K562 (cell line): ENCODE measurements around the gene AGPAT4. TPM values are rescaled to one million over a fixed set of nuclear protein-coding genes. Genes with fewer than 3 reads are reported as not detected.

Experiments
- ATAC-seq: fragments of 200-7000 bp; cut with Tn5 transposase; 3 replicates; pipeline ENCODE4 v1.9.1; 2020; ENCODE audit warnings: moderate library complexity
- BruUV-seq: library from RNA; stranded (reverse); fragments of 400-500 nt; replicated peaks from 2 replicates; lab custom pipeline; 2021; lab: Mats Ljungman, UMichigan
- CTCF ChIA-PET: fragments of 300-600 bp; formaldehyde crosslinking; extraction: SDS; loops from one replicate; lab custom pipeline; 2021; ENCODE audit warnings: low intra/inter-chr PET ratio; lab: Yijun Ruan, JAX
- POLR2A ChIA-PET: fragments of 300-600, 350-650 bp; sonication (Branson Sonifier 250); formaldehyde crosslinking; extraction: SDS; loops from one replicate; lab custom pipeline; 2021; ENCODE audit warnings: antibody characterized with exemption, inconsistent platforms; lab: Yijun Ruan, JAX
- DNase-seq, 4 experiments: peaks; one replicate each; pipeline versions ENCODE4 v3.0.0 to v3.0.0-alpha.2; 2011 to 2018; ENCODE audit warnings: low spot score in 3 of 4, mixed read lengths in 3 of 4; ENCODE audit errors: extremely low read depth in 1 of 4
- FAIRE-seq: peaks from 2 replicates; lab custom pipeline; 2011; peaks lifted over from hg19 to GRCh38; lab: Jason Lieb, UNC
- H2AFZ ChIP-seq: 2 replicates; pipeline ENCODE4 v1.6.0; 2011; ENCODE audit warnings: low read depth, low read length, control low read depth, inconsistent platforms
- H3K27ac ChIP-seq: fragments of 200-600 bp; 3 replicates; pipeline ENCODE4 v1.8.0; 2011; ENCODE audit warnings: low read depth, mild to moderate bottlenecking, control low read depth, inconsistent platforms, low read length, moderate library complexity, mixed read lengths; ENCODE audit errors: extremely low read depth
- H3K27me3 ChIP-seq, 2 experiments: fragments of 300-600 bp in 1 of 2; 2 replicates in 1 of 2; 3 replicates in 1 of 2; pipeline versions ENCODE4 v1.6.0 to v1.8.0; 2011; ENCODE audit warnings: inconsistent platforms in 2 of 2, low read length in 2 of 2, mild to moderate bottlenecking in 1 of 2, mixed read lengths in 1 of 2, moderate library complexity in 1 of 2; ENCODE audit not compliant: control insufficient read depth in 2 of 2, insufficient read depth in 2 of 2
- H3K36me3 ChIP-seq: fragments of 300-600 bp; 3 replicates; pipeline ENCODE4 v1.8.0; 2011; ENCODE audit warnings: mild to moderate bottlenecking, low read length, inconsistent platforms; ENCODE audit not compliant: control insufficient read depth, insufficient read depth
- H3K4me1 ChIP-seq, 2 experiments: fragments of 200-600 bp in 1 of 2; replicated peaks in 1 of 2; 2 replicates in 1 of 2; 3 replicates in 1 of 2; pipeline versions ENCODE4 v1.5.1 to v1.8.0; 2011; ENCODE audit warnings: inconsistent platforms in 2 of 2, low read length in 2 of 2, mild to moderate bottlenecking in 1 of 2, mixed read lengths in 1 of 2, moderate library complexity in 1 of 2; ENCODE audit not compliant: control insufficient read depth in 2 of 2, insufficient read depth in 2 of 2
- H3K4me2 ChIP-seq: 2 replicates; pipeline ENCODE4 v1.6.1; 2011; ENCODE audit warnings: low read length, control low read depth, inconsistent platforms, mixed read lengths; ENCODE audit not compliant: insufficient read depth
- H3K4me3 ChIP-seq: fragments of 200-600 bp; sonication (generic), shearing (Covaris generic); 2 replicates; pipeline ENCODE4 v1.5.1; 2016; ENCODE audit warnings: control low read depth, inconsistent platforms
- H3K79me2 ChIP-seq: fragments of 200-600 bp; 3 replicates; pipeline ENCODE4 v1.8.0; 2011; ENCODE audit warnings: low read length, inconsistent platforms; ENCODE audit not compliant: control insufficient read depth, insufficient read depth
- H3K9ac ChIP-seq, 2 experiments: 2 replicates each; pipeline versions ENCODE4 v1.6.0 to v1.6.1; 2011; ENCODE audit warnings: low read depth in 2 of 2, low read length in 2 of 2, control low read depth in 1 of 2, inconsistent platforms in 1 of 2, mild to moderate bottlenecking in 1 of 2, mixed read lengths in 1 of 2; ENCODE audit not compliant: insufficient read depth in 1 of 2
- H3K9me1 ChIP-seq: one replicate; pipeline ENCODE4 v1.6.0; 2011; ENCODE audit warnings: inconsistent platforms, mild to moderate bottlenecking, low read length, moderate library complexity; ENCODE audit not compliant: control insufficient read depth, insufficient read depth
- H3K9me3 ChIP-seq: replicated peaks from 2 replicates; pipeline ENCODE4 v1.5.1; 2011; ENCODE audit warnings: low read depth, low read length, inconsistent platforms; ENCODE audit not compliant: control insufficient read depth, insufficient read depth
- H4K20me1 ChIP-seq: replicated peaks from 2 replicates; pipeline ENCODE4 v1.6.1; 2011; ENCODE audit warnings: low read length, inconsistent platforms, mixed read lengths; ENCODE audit not compliant: control insufficient read depth, insufficient read depth
- FOXP1 ChIP-seq: sonication (generic); formaldehyde crosslinking; IDR thresholded peaks from 2 replicates; pipeline ENCODE4 v1.8.0; 2022; ENCODE audit warnings: mild to moderate bottlenecking, missing genetic modification reagents
- MAFK ChIP-seq: IDR thresholded peaks from 2 replicates; pipeline ENCODE4 v1.6.1; 2011; ENCODE audit warnings: low read length, improper control_type of control experiment
- RBM14 ChIP-seq: fragments of 200-400 bp; formaldehyde crosslinking; IDR thresholded peaks from 2 replicates; pipeline ENCODE4 v1.6.1; 2018; ENCODE audit warnings: low read depth, mild to moderate bottlenecking, low read length, moderate library complexity, borderline replicate concordance; ENCODE audit not compliant: insufficient read depth
- WGBS: fragments of 100-300 bp; shearing (Covaris generic); methylation state at CpG from one replicate; pipeline ENCODE4 v1.1.6; 2016; ENCODE audit warnings: low coverage, mixed read lengths; ENCODE audit not compliant: insufficient coverage; ENCODE audit errors: missing lambda C conversion rate; 5-methylcytosine and 5-hydroxymethylcytosine counted together
- in situ Hi-C: fragments of 300-500 bp; cut with MboI; formaldehyde crosslinking; loops from 4 replicates; pipeline ENCODE4 v1.15.0; 2018; ENCODE audit warnings: inconsistent platforms, mixed read lengths
- intact Hi-C: fragments of 100-400 bp; cut with micrococcal nuclease; formaldehyde crosslinking; loops from 2 replicates; pipeline ENCODE4 v1.14.2; 2022
- polyA plus RNA-seq, 8 experiments: library from polyadenylated mRNA; depleted of rRNA in 4 of 8; stranded (reverse) in 5 of 8; unstranded in 3 of 8; fragments of >200 nt; fragmentation: Nextera tagmentation in 2 of 8; fragmentation: Illumina TruSeq in 1 of 8; extraction: Ambion mirVana in 2 of 8; extraction: Trizol in 1 of 8; gene quantifications; 2 replicates each; pipeline versions ENCODE4 v1.2.1 to v1.2.3, GENCODE V29; 2011 to 2014; ENCODE audit warnings: inconsistent platforms in 1 of 8, missing spikeins in 1 of 8
- total RNA-seq, 7 experiments: library from RNA; depleted of rRNA in 6 of 7; stranded (reverse); fragments of >200 nt in 6 of 7; fragmentation: Illumina TruSeq in 2 of 7; extraction: Trizol in 2 of 7; gene quantifications; 2 replicates each; pipeline versions ENCODE4 v1.2.1 to v1.2.3, GENCODE V29; 2011 to 2021; ENCODE audit warnings: low replicate concordance in 1 of 7
- TF ChIP-seq, protein P1 (sequence below): sonication (generic); formaldehyde crosslinking; IDR thresholded peaks from 2 replicates; pipeline ENCODE4 v1.9.0; 2022; ENCODE audit warnings: mild to moderate bottlenecking, missing genetic modification reagents
- TF ChIP-seq, protein P2 (sequence below): fragments of 250-450 bp; sonication (Bioruptor Pico); IDR thresholded peaks from 2 replicates; pipeline ENCODE4 v1.8.0; 2022; ENCODE audit warnings: inconsistent platforms

AGPAT4 gene
- total and polyA plus RNA-seq, 9 of the 15 experiments (the other 6 are each of a cell fraction or from before 2014, with no cell fraction given): 2.2 to 15.0 (median 5.7) TPM

DNA sequence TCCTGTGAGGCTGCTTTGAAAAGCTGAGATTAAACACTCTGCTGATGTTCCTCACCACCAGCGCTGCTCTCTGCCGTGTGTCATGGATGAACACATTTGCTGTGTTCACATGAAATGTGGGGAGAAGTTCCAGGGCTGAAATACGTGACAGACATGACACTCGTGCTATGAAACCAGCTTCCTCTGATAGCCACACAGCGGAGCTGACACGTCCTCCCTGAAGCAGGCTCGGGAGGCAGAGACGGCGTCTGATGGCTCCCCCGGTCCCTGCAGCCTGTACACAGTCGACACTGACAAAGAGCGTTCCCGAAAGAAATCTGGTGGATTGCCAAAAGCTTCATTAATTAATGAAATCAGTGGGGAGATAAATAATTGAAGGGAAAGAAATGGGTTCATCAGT is 17.5 kb downstream of the AGPAT4 start:
- Histone ChIP-seq H3K4me3 (no peak overlapping the region), H3K9me1 (no peaks in the 10 kb centered on the region), H3K9me3 (no peaks in the 10 kb centered on the region), H3K4me1 (peaks cover 20 to 56% of the 10 kb centered on the region in 2 experiments; a peak in 4 of 5 replicates), H3K4me2 (no peak overlapping the region), H3K27ac (no peak overlapping the region), H2AFZ (no peak overlapping the region), H3K9ac (no peak overlapping the region), H3K36me3 (peaks cover 3% of the 10 kb centered on the region; the same call in 1 of the 3 replicates), H3K27me3 (no peaks in the 10 kb centered on the region; a peak in 1 of 5 replicates), H4K20me1 (no peaks in the 10 kb centered on the region), H3K79me2 (peaks cover 7% of the 10 kb centered on the region; the same call in 1 of the 3 replicates)
- in situ Hi-C loops: no loop called here
- POLR2A ChIA-PET: interaction anchor here (0.6 to 3.0 kb wide), 5 partner anchors 10 to 152 kb away, joined by 3 to 14 read pairs (median 3); no protein-coding TSS in a partner anchor
- TF ChIP-seq, protein P1, sequence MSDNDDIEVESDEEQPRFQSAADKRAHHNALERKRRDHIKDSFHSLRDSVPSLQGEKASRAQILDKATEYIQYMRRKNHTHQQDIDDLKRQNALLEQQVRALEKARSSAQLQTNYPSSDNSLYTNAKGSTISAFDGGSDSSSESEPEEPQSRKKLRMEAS: 0 out of 2 replicates have a peak, but pooled peaks have one; percentile 13
- no peak for TF ChIP-seq RBM14
- TF ChIP-seq FOXP1 (CRISPR knock-in tag): no peak
- TF ChIP-seq, protein P2, sequence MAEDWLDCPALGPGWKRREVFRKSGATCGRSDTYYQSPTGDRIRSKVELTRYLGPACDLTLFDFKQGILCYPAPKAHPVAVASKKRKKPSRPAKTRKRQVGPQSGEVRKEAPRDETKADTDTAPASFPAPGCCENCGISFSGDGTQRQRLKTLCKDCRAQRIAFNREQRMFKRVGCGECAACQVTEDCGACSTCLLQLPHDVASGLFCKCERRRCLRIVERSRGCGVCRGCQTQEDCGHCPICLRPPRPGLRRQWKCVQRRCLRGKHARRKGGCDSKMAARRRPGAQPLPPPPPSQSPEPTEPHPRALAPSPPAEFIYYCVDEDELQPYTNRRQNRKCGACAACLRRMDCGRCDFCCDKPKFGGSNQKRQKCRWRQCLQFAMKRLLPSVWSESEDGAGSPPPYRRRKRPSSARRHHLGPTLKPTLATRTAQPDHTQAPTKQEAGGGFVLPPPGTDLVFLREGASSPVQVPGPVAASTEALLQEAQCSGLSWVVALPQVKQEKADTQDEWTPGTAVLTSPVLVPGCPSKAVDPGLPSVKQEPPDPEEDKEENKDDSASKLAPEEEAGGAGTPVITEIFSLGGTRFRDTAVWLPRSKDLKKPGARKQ (CRISPR knock-in tag): no peak
- TF ChIP-seq MAFK: no peak
- no peak for FAIRE-seq
- BruUV-seq: no TSS peak
- no peak for DNase-seq
- no peak for ATAC-seq
- CTCF ChIA-PET: no interaction called here
- 84% methylated on average over 13 of the region's 13 CpGs for WGBS
- intact Hi-C loops: loop anchor here (5.0 kb wide), 1 partner anchor 96 kb away; no protein-coding TSS in a partner anchor
